Measurements from ENCODE around the gene COL27A1. TPM values are rescaled to one million over a fixed set of nuclear protein-coding genes. Genes with fewer than 3 reads are reported as not detected.
"Not testable (repeated sequence)": the region's sequence is repeated elsewhere in the genome, so short reads cannot be mapped to it uniquely, and the experiment has no call there.

Gene COL27A1
- total RNA-seq, 2 donors from 2014 or later = 2.7 to 3.7 TPM

DNA sequence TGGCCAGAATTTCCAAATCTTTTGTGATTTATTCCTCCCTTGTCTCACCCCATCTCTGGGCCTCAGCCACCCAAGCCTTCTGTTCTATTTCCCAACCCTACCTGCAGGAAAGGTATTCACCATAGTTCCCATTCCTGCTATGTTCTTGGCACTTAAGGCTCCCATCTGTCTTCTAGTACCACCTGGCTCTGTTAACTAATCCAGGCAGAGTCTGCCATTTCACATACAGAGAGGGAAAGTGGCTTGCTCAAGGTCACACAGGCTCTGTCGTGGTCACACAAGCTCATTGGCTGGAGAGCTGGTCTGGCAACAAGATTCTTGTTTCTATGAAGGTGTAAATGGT, 35.2 kb downstream of the COL27A1 start:
- no peak for ATAC-seq

DNA sequence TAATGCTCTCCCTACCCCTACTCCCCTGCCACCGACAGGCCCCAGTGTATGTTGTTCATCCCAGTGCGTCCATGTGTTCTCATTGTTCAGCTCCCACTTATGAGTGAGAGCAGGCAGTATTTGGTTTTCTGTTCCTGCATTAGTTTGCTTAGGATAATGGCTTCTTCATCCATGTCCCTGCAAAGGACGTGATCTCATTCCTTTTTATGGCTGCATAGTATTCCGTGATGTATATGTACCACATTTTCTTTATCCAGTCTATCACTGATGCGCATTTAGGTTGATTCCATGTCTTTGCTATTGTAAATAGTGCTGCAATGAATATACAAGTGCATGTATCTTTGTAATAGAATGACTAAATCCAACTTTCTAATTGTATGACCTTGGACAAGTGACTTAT, 36.1 kb downstream of the COL27A1 start:
- intact Hi-C loops (cut with DNase I, micrococcal nuclease); ATAC-seq; DNase-seq: not testable (repeated sequence)

More for the DNA sequence above, 35.2 kb downstream of the COL27A1 start:
- intact Hi-C loops (cut with DNase I, micrococcal nuclease) = no loop called here
- no peak for DNase-seq

DNA sequence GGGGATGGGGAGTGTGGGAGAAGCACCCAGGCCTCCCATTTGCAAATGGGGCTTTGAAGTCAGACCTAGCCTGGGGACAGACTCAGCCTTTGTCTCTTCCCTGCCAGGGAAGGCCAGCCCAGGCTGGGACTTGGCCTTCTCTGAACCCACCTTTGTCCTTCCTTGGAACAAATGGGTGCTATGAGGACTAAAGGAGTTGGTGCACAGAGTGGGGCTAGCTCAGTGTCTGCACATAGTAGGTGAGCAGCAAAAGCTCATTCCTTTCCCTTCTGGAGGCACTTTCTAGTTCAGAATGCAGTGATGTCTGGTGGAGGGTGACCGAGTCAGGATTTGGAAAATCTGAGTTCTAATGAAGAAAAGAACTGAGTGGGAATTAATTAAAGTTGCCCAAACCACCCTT, 37.2 kb downstream of the COL27A1 start:
- DNase-seq (no peak), ATAC-seq (no peak)
- intact Hi-C loops (cut with DNase I, micrococcal nuclease) = no loop called here

DNA sequence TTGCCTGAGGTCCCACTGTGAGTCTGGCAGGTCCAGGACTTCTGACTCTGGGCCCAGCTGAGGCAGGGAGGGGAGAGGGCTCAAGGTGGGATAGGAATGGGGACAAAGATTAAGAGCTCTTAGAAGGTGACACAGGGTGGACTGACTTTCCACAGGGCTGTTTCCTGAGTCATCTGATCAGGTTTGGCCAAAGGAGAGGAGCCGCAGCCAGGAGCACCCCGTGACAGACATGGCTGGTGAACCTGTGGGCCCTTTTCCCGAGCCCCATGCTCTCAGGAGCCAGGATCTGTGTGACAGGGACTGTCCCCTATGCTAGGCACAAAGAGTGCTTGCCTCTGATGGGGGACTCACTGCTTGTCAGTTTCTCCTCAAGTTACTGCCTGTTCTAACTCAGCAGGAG, 37.8 kb downstream of the COL27A1 start:
- ATAC-seq = no peak
- intact Hi-C loops (cut with DNase I, micrococcal nuclease) = no loop called here
- no peak for DNase-seq

DNA sequence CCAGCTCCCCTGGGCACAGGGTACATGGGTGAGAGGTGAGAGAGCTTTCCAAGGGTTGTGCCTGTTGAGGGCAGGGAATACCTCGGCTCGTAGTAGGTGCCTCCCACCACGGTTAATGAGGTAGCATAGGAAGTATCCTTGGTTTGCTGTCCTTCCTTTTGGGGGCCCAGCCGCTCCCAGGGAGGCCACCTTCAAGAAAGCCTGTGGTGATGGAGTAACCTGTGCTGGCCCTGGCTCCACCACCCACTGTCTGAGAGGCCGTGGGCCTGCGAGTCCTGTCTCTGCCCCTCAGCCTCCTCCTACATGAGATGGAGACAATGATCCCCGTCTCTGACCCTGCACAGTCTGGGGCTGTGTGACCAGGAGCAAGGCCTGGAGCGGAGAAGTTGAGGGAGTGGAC, 40.8 kb downstream of the COL27A1 start:
- DNase-seq (no peak), ATAC-seq (no peak)
- intact Hi-C loops (cut with DNase I, micrococcal nuclease) = no loop called here

DNA sequence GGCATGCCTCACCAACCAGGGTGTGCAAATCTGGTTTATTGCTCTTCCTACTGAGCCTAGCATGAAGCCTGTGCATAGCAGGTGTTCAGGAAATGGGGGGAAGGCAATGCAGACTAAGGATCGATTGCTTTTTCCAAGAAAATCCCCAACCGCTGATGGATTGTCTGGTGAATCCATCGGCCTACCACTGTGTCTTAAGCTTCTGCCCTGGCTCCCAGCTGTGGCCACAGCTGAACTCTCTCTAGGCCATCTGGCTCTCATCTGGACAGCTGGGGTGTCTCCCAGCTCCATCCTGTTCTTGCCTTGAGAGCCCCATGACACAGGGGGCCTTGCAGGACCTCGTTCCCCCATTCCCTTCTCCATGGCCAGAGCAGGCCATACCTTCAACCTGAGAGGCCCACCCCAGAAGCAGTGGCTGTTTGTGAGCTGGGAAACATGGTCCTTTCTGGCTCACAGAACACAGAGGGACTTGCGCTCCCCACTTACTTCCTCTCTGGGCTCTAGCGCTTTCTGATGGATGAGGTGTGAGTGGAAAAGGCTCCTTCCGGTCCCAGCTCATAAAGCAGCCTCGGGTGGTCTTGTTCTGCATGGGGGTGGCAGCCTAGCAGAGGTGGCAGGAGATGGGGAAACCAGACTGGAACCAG, 41.8 kb downstream of the COL27A1 start:
- DNase-seq = no peak
- intact Hi-C loops (cut with DNase I, micrococcal nuclease) = no loop called here
- no peak for ATAC-seq

DNA sequence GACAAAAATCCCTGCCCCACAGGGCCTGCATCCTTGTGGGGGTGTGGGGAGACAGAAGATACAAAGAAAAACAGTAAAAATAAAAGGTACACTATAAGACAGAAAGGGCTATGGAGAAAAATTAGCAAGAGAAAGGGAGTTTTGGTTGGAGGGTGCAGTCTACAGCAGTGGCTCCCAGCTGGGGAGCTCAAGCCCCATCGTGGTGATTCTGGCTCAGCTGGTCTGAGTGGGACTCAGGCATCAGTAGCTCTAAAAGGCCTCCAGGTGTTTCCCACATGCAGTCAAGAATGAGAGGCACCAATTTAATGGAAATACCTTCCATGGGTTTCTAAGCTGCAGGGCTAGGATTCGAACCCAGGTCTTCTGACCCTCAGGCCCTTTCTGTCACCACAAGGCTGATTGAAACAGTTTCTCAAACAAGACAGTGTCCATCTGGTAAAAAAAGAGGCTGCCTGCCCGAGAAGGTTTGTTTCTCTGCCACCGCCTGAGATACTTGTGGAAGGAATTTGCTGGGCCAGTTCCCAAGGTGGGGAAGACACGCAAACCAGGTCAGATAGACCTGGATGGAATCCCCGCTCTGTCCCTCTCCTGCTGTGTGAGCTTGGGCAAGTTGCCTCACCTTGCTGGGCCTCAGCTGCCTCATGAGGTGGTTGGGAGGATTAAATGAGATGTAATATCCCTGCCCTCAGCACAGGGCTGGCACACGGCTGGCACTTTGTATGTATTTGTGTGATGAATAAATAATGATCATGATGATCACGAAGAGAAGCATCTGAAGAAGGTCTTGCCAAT, 43.1 kb downstream of the COL27A1 start:
- intact Hi-C loops (cut with DNase I, micrococcal nuclease) = no loop called here
- no peak for DNase-seq
- no peak for ATAC-seq

DNA sequence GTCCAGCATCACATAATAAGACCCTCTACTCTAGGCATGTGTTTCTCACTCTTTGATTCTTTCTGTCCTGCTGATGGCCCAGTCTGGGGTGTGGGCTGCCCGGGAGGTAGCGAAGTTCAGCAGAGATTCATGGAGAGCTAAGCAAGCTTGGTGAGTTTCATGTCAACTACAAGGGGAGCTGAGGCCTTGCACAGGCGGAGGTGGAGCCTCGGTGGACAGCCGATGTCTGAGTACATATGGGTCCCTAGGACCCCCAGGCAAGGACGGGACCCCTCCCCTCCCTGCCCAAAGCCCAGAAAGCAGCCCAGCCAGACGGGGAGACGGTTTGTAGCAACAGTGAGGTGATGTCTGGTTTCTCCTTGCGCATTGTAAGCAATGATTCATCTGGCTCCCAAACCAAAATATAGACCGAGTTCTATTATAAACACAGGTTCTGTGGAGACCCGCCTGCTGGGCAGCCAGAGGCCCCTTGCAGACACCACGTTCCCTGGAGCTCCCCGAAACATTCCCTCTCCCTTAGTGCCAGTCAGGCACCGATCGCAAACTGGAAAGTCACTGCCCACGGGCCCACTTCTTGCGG, 45.5 kb downstream of the COL27A1 start:
- DNase-seq = no peak
- intact Hi-C loops (cut with DNase I, micrococcal nuclease) = no loop called here
- no peak for ATAC-seq

DNA sequence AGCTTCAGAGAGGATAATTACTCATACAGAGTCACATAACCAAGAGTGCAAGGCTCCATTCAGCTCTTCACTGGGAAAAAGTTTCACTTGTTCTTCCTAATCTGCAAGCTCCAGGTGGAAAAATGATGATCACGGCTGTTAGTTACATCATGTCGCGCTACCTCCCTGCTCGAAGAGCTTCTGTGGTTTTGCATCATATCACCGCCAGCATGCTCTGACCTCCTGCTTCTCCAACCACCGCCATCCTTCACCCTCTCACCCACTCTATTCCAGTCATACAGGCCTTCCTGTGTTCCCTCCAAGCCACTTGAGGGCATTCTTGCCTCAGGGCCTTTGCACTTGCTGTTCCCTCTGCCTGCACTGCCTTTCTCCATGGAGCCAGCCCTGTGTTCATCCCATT, 47.1 kb downstream of the COL27A1 start:
- no peak for DNase-seq
- intact Hi-C loops (cut with DNase I, micrococcal nuclease) = no loop called here
- ATAC-seq = no peak

DNA sequence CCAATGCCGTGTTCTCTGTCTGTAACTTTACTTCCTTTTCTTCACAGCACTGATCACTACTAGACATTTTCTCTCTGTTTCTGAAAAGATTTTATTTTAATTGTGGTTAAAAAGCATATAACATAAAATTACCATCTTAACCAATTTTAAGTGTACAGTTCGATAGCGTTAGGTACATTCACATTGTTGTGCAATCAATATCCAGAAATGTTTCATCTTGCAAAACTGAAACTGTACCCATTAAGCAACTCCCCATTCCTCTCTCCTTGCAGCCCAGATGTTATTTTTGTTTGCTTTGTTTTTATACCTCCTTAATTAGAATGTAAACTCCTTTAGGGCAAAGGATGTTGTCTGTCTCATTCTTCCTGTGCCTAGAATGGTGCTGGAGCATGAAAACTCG, 47.5 kb downstream of the COL27A1 start:
- no peak for ATAC-seq
- DNase-seq = no peak
- intact Hi-C loops (cut with DNase I, micrococcal nuclease) = no loop called here

DNA sequence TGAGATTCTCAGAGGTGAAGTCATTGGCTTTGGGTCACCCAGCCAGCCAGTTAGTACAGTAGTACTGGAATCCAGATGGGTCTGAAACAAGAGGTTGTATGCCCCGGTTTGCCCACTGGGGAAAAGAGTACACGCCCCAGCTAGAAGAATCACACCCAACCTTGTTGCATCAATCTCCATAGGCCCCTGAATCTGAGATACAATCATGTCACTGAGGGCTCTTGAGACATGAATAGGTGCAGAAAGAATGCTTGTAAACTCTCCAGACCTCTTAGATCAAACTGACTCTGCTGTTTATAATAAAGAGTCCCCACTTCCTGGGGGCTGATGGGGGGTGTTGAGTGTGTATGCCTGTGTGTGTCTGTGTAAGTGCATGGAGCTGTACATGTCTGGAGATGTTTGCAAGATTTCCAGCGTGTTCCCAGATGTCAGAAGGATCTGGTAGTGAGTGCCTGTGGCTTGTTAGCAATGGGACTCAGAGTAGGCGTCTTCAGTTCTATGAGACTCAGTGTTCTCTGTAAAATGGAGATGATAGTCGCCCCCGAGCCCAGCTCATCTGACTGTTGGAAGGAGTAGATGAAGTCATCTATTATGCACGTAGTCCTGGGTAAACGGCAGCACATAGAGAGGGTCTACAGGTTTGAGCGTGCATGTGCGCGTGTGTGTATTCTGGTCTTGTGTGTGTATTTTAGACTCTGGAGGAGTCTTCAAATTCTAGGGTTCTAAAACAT, 48.2 kb downstream of the COL27A1 start:
- DNase-seq = no peak
- intact Hi-C loops (cut with DNase I, micrococcal nuclease) = no loop called here
- no peak for ATAC-seq

DNA sequence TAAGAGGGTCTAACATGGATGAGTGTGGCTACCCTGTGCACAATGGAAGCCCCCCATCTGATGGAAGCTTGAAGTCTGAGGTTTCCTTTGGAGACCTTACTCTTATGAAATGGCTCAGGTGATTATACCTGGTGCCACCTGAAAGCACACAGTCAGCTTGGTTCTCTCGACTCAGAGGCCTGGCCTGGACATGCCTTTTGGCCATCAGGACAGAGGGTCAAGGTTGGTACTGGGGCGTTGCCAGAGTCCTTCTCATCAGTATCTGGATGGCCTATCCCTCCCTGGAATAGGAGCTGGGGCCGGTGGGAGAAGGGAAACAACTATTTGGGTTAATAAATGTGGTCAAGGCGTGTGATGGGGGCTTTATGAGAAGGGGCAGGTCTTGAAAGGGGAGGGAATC, 48.9 kb downstream of the COL27A1 start:
- DNase-seq = no peak
- intact Hi-C loops (cut with DNase I, micrococcal nuclease) = no loop called here
- no peak for ATAC-seq

DNA sequence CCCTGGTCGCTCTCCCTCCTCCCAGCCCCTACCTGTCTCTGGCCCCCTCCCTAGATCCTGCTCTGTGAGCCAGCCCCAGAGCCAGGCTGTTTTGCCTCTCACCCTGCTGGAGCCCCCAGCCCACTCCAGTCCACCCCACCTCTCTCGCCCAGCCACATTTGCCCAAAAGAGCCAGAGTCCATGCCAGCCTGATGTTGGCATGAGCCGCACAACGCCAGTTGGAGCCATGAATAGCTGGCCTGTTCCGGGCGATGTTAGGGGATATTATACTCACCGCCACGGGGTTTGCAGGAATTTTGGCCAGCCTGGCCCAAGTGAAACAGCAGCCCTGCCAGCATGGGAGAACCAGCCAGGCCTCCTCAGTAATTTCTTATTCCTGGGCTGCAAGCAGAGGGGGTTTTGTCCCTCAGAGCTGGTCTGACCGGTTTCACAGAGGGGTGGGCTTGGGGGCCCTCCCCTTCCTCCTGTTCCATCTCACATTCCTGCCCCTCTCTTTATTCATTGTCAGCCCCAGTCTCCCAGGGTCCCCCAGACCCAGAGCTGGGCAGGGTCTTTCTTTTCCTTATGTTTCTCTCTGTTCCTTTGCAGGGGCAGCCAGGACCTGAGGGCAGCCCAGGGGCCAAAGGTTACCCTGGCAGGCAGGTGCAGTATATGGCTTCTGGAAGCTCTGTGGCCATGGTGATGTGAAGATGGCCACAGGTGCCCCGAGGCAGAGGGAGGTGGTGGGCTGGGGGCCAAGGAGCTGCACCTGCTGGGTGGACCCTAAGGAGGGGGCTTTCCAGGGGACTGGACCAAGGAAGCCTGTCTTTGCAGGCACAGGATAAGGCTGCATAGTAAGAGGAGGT, 50.1 kb downstream of the COL27A1 start:
- intact Hi-C loops (cut with DNase I, micrococcal nuclease) = no loop called here
- no peak for DNase-seq
- no peak for ATAC-seq

DNA sequence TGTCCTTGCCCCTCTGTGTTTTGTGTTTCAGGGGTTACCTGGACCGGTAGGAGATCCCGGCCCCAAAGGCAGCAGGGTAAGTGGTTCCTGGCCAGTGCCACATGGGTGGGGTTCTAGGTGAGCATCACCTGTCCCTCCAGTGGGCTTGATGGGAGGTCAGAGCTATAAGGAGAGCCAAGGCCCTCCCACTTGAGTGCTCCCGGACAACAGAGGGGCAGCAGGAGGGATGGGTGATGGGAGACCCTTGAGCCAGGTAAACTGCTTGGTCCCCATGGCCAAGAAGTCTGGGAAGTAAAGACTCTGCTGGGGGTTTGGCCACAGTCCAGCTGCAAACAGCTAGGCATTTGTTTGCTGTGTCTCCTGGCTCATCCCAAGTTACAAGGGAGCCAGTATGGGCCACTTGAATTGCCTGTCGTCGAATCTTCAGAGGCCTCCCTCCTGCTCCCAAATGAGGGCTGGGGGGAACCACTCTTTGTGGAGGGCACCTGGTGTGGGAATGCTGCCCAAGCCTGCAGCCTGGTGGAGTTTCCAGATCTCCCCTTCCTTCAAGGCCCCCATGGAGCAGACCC, 51.0 kb downstream of the COL27A1 start:
- intact Hi-C loops (cut with DNase I, micrococcal nuclease) = no loop called here
- ATAC-seq (no peak), DNase-seq (no peak)

DNA sequence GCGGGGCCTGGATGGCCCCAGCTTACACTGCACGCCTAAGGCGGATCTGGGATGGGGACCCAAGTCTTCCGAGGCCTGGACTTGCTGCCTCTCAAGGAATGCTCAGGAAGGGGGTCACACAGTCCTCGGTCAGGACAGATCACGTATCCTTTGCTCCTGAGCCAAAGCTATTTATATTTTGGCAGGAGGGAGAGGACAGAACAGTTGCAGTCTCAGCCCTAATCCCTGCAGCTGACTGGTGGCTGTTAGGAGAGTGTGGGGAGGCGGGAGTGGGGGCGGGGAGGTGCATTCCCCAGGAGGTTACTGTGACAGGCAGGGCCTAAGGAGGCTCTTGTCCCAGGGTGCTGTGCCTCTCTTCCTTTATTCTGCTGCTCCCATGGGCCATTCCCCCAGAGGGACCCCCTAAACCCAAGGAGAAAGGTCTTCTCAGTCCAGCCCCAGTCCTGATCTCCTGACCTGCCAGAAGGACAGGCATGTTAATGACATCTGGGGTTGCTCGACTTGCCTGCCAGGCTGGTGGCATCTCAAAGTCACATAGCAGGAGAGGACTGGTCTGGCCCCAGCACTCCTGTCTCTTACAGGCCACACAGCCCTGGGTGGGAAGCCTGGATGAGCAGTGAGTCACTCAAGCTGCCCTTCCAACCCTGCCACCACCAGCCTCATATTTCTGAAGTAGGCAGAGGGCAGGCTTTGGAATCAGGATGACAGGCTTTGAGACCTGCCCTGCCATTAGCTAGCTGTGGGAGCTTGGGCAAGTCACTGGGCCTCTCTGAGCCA, 51.9 kb downstream of the COL27A1 start:
- peak in 1 of 2 donors; percentile 33 for DNase-seq
- ATAC-seq = no peak
- intact Hi-C loops (cut with DNase I, micrococcal nuclease) = no loop called here

DNA sequence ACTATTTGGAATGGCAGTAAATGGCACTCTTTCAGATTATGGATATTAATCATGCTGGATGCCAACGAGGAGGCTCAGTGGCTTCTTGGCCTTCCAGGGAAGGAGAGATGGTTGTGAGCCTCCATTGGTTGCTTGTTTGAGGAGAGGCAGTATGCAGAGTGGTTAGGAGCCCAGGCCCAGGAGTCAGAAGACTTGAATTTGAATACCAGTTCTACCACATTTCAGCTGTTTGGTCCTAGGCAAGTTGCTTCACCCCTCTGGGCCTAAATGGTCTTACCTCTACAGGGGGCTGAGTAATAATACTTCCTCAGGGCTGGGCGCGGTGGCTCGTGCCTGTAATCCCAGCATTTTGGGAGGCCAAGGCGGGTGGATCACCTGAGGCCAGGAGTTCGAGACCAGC, 52.5 kb downstream of the COL27A1 start:
- DNase-seq = no peak
- intact Hi-C loops (cut with DNase I, micrococcal nuclease) = no loop called here
- ATAC-seq = no peak

DNA sequence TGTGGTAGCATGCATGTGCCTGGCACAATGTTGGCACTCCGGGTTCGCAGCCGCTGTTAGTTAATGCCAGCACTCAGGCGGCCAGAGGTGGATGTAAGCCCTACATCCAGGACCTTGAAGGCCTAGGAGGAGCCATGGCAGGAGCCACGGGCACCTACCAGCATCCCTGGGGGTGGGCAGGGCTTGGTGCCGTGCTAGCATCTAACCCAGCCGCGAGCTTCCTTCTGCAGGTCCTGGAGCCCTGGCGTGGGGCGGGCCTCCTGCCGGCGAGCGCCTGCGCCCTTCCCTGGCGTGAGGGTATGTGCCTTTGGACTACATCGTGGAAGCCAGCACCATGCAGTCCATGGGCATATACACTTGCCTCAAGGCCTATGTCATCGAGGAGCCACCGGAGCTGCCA, 53.8 kb downstream of the COL27A1 start:
- ATAC-seq = no peak
- intact Hi-C loops (cut with DNase I, micrococcal nuclease) = no loop called here
- DNase-seq = no peak

DNA sequence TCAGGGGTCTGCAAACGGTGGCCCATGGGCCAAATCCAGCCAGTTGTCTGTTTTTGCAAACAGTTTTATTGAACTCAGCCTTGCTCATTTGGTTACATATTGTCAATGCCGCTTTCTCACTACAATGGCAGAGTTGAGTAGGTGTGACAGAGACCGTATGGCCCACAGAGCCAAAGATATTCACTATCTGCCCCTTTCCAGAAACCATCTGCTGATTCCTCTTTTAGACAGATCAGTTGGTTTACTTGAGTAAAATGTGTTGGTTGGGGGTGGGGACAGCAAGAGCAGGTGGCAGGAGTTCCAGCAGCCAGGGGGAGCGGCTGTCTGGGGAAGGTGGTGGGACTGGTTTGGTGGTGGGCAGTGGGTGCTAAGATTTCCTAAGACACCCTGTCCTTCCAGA, 54.8 kb downstream of the COL27A1 start:
- DNase-seq (no peak), ATAC-seq (no peak)
- intact Hi-C loops (cut with DNase I, micrococcal nuclease) = no loop called here
